ENCODE results near the gene MPND.

- TF ChIP-seq CTCF (IDR thresholded peaks at IDR 0.05; ENCODE audit: low read length) (no peak), EZH2 (IDR thresholded peaks at IDR 0.05; ENCODE audit: borderline replicate concordance, low read length) (no peak)
These were observed 59.8 kb downstream of the MPND start for GRCh38 chr19:4403005-4403761.

Measured in OCI-LY1 (cell line).